ENCODE data around the gene MICB.

The MICB gene

DNA sequence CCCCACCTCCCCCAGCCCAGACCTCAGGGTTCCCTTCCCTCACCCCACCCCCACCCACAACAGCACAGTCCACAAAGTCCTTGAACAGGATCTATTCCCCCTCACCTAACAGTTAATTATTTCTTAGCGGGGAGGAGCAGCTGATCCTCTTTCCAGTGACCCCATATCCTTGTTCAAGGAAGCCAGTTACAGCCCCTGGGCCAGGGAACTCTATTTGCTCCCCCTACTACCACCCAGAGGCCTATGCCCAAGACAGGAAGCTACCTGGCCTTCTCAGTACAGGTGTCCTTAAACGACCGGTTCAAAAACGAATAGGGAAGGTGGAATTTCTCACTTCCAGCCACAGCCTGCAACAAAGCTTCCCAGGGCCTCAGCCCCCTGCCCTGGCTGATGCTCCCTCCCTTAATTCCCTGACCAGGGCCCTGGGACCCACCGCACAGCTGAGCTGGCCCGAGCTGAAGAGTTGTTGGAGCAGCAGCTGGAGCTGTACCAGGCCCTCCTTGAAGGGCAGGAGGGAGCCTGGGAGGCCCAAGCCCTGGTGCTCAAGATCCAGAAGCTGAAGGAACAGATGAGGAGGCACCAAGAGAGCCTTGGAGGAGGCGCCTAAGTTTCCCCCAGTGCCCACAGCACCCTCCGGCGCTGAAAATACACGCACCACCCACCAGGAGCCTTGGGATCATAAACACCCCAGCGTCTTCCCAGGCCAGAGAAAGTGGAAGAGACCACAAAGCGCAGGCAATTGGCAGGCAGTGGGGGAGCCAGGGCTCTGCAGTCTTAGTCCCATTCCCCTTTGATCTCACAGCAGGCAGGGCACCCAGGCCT is 31.6 kb downstream of the MICB start:
- ChIA-PET CTCF (interaction anchor here (0.9 to 1.1 kb wide), 2 partner anchors 17 to 59 kb away, joined by 3 read pairs; partner anchors contain the start of gene ATP6V1G2), POLR2A (interaction anchor here (1.1 to 8.4 kb wide), 5 partner anchors 11 to 35 kb away, joined by 4 to 114 read pairs (median 6); partner anchors contain the start of genes DDX39B, MICB and NFKBIL1)
- TF ChIP-seq, protein P1, sequence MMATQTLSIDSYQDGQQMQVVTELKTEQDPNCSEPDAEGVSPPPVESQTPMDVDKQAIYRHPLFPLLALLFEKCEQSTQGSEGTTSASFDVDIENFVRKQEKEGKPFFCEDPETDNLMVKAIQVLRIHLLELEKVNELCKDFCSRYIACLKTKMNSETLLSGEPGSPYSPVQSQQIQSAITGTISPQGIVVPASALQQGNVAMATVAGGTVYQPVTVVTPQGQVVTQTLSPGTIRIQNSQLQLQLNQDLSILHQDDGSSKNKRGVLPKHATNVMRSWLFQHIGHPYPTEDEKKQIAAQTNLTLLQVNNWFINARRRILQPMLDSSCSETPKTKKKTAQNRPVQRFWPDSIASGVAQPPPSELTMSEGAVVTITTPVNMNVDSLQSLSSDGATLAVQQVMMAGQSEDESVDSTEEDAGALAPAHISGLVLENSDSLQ (IDR thresholded peaks at IDR 0.05), result no peak
- TF ChIP-seq NFRKB (IDR thresholded peaks at IDR 0.05) (no peak), BHLHE40 (IDR thresholded peaks at IDR 0.05; ENCODE audit: borderline replicate concordance) (no peak), SUZ12 (IDR thresholded peaks at IDR 0.05) (no peak), FOXK2 (IDR thresholded peaks at IDR 0.05) (no peak)
- no peak for DNase-seq (ENCODE audit: extremely low spot score)

DNA sequence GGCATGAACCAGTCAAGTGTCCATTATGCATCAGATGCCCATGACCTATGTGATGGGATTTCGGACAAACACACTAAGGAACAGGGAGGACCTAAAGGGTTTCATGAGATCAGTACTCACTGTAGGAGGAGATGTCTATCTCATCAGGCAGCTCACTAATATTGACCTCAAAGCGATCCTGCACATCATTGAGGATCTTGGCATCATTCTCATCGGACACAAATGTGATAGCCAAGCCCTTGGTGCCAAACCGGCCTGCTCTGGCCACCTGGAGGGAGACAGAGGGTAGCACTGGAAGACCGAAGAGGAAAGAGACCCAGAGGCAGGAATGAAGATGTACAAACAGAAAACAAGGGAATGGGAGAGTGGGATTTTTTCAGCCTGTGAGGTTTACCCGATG is 32.7 kb downstream of the MICB start:
- no peak for TF ChIP-seq ARNT (IDR thresholded peaks at IDR 0.05)
- TF ChIP-seq TARDBP (IDR thresholded peaks at IDR 0.05), result no peak
- TF ChIP-seq LEF1 (IDR thresholded peaks at IDR 0.05; ENCODE audit: borderline replicate concordance), result no peak
- no peak for TF ChIP-seq BHLHE40 (IDR thresholded peaks at IDR 0.05; ENCODE audit: borderline replicate concordance)
- no peak for TF ChIP-seq SUZ12 (IDR thresholded peaks at IDR 0.05)
- no peak for TF ChIP-seq CTBP1 (IDR thresholded peaks at IDR 0.05; ENCODE audit: borderline replicate concordance)
- ChIA-PET POLR2A (interaction anchor here (2.5 to 8.4 kb wide), 2 partner anchors 10 to 35 kb away, joined by 11 to 114 read pairs; partner anchors contain the start of gene DDX39B), CTCF (no interaction called here)
- DNase-seq (ENCODE audit: extremely low spot score), result no peak

DNA sequence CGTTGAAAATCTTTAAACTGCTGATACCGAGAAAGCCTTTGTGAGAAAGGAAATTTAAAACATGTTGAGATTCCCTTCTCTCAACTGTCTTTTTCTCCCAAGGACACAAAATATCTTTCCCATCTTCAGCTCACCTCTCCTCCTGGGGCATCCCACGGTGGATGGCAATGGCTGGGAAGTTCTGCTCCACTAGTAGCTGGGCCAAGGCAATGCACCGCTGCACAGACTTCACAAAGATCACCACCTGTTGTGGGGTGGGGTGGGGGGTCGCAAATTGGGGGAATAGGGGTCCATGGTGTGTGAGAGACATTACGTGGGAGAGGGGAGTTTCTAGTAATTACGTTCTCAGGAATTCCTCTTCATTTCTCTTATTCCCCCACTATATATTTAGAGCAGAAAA is 33.2 kb downstream of the MICB start:
- no peak for TF ChIP-seq FOXK2 (IDR thresholded peaks at IDR 0.05)
- no peak for TF ChIP-seq NFRKB (IDR thresholded peaks at IDR 0.05)
- no peak for TF ChIP-seq L3MBTL2 (conservative IDR thresholded peaks at IDR 0.05)
- TF ChIP-seq BHLHE40 (IDR thresholded peaks at IDR 0.05; ENCODE audit: borderline replicate concordance), result no peak
- no peak for DNase-seq (ENCODE audit: extremely low spot score)
- ChIA-PET CTCF (interaction anchor here (0.6 kb wide), 1 partner anchor 15 kb away, joined by 3 read pairs; the partner anchor contains the start of gene ATP6V1G2), POLR2A (interaction anchor here (1.0 to 8.4 kb wide), 4 partner anchors 10 to 36 kb away, joined by 3 to 114 read pairs (median 7); partner anchors contain the start of gene DDX39B)

DNA sequence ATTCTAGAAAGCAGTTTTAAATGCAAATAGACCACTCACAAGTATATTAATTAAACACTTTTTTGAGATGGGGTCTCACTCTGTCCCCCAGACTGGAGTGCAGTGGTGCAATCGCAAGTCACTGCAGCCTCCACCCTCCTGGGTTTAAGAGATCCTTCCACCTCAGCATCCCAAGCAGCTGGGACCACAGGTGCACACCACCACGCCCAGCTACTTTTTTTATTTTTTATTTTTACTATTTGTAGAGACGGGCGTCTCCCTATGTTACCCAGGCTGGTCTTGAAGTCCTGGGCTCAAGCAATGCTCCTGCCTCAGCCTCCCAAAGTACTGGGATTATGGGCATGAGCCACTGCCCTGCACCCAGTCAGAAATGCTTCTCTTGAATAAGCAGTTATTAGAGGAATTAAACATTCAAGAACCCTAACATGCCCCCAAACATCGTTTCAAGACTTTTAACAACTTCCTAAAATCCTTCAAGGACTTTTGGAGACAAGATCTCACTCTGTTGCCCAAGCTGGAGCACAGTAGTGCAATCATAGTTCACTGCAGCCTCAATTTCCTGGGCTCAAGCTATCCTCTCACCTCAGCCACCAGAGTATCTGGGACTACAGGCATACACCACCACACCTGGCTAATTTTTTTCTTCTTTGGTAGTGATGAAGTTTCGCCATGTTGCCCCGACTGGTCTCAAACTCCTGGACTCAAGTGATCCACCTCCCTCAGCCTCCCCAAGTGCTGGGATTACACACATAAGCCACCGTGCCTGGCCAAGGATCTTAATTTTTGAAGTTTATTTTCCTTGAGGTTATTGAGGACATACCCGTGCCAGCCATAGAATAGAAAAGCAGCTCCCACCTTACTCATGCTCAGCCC is 34.1 kb downstream of the MICB start:
- ChIA-PET CTCF (interaction anchor here (0.6 to 0.7 kb wide), 4 partner anchors 9 to 292 kb away, joined by 3 read pairs; partner anchors contain the start of genes ATP6V1G2 and DDX39B), POLR2A (interaction anchor here (1.0 to 8.4 kb wide), 5 partner anchors 8 to 37 kb away, joined by 3 to 114 read pairs (median 3); partner anchors contain the start of gene DDX39B)
- no peak for TF ChIP-seq L3MBTL2 (conservative IDR thresholded peaks at IDR 0.05)
- no peak for TF ChIP-seq TARDBP (IDR thresholded peaks at IDR 0.05)
- no peak for TF ChIP-seq SUZ12 (IDR thresholded peaks at IDR 0.05)
- no peak for TF ChIP-seq ZNF384 (IDR thresholded peaks at IDR 0.05)
- TF ChIP-seq FOXK2 (IDR thresholded peaks at IDR 0.05), result no peak
- TF ChIP-seq NFRKB (IDR thresholded peaks at IDR 0.05), result no peak
- TF ChIP-seq FOXM1 (IDR thresholded peaks at IDR 0.05; ENCODE audit: borderline replicate concordance), result no peak
- TF ChIP-seq SP1 (IDR thresholded peaks at IDR 0.05), result no peak
- TF ChIP-seq, protein P1 (IDR thresholded peaks at IDR 0.05), result no peak
- no peak for TF ChIP-seq ARNT (IDR thresholded peaks at IDR 0.05)
- TF ChIP-seq HDGF (IDR thresholded peaks at IDR 0.05; ENCODE audit: borderline replicate concordance), result no peak
- TF ChIP-seq FOXA1 (IDR thresholded peaks at IDR 0.05), result no peak
- TF ChIP-seq ELF4 (IDR thresholded peaks at IDR 0.05), result no peak
- no peak for TF ChIP-seq LEF1 (IDR thresholded peaks at IDR 0.05; ENCODE audit: borderline replicate concordance)
- TF ChIP-seq CTBP1 (IDR thresholded peaks at IDR 0.05; ENCODE audit: borderline replicate concordance), result no peak
- DNase-seq (ENCODE audit: extremely low spot score), result no peak

DNA sequence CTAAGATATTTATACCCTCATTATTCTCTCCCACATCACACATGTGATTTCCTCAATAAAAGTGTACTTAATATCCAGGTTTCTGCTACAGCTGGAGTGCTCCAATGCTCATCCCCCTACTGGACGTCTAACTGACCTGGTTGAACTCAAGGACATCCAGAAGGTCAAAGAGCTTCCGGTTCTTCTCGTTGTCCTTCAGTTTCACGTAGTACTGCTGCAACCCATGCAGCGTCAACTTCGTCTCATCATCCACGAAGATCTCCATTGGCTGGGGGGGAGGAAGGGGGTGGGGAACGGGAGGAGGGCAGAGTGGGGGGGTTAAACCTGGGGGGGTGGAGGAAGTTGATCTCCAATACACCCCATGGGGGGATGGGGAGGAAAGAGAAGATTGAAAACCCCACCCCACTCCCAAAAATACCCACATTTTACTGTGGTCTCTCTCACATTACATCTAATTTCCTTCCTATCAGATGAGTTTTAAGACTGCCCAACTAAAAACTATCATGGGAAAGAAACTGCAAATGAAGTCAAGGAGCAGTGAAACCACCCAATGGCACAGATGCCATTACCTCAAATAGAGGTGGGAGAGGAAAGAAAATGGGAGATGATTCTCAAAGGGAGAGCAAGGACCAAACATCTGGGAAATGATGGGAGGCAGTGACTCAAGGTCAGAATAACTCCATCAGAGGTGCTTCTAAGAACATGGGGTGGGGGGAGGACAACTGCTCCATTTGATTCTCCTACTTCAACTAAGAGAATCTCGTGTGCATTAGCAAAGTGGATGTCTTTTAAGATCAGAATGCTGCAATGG is 34.9 kb downstream of the MICB start:
- ChIA-PET CTCF (interaction anchor here (0.6 kb wide), 2 partner anchors 9 to 291 kb away, joined by 3 read pairs; partner anchors contain the start of gene DDX39B), POLR2A (interaction anchor here (1.0 to 8.4 kb wide), 4 partner anchors 8 to 38 kb away, joined by 3 to 114 read pairs (median 7); partner anchors contain the start of gene DDX39B)
- TF ChIP-seq SP1 (IDR thresholded peaks at IDR 0.05) (no peak), ARNT (IDR thresholded peaks at IDR 0.05) (no peak), FOXA1 (IDR thresholded peaks at IDR 0.05) (no peak), HDGF (IDR thresholded peaks at IDR 0.05; ENCODE audit: borderline replicate concordance) (no peak), SUZ12 (IDR thresholded peaks at IDR 0.05) (no peak), LEF1 (IDR thresholded peaks at IDR 0.05; ENCODE audit: borderline replicate concordance) (no peak), FOXM1 (IDR thresholded peaks at IDR 0.05; ENCODE audit: borderline replicate concordance) (no peak), CTBP1 (IDR thresholded peaks at IDR 0.05; ENCODE audit: borderline replicate concordance) (no peak), BHLHE40 (IDR thresholded peaks at IDR 0.05; ENCODE audit: borderline replicate concordance) (no peak), ELF4 (IDR thresholded peaks at IDR 0.05) (no peak), TARDBP (IDR thresholded peaks at IDR 0.05) (no peak), FOXK2 (IDR thresholded peaks at IDR 0.05) (no peak), L3MBTL2 (conservative IDR thresholded peaks at IDR 0.05) (no peak), NFRKB (IDR thresholded peaks at IDR 0.05) (no peak), ZNF384 (IDR thresholded peaks at IDR 0.05) (no peak)
- TF ChIP-seq, protein P1 (IDR thresholded peaks at IDR 0.05), result no peak
- DNase-seq (ENCODE audit: extremely low spot score), result no peak
